HG03575 (cell line): Measurements from ENCODE around the gene DUT.

Experiments
- ATAC-seq: cut with Tn5 transposase; IDR thresholded peaks from one replicate; pipeline ENCODE4 v1.9.1; 2021; ENCODE audit not compliant: unreplicated experiment, insufficient number of reproducible peaks, low FRiP score; ENCODE audit errors: extremely low read depth

Gene DUT

DNA sequence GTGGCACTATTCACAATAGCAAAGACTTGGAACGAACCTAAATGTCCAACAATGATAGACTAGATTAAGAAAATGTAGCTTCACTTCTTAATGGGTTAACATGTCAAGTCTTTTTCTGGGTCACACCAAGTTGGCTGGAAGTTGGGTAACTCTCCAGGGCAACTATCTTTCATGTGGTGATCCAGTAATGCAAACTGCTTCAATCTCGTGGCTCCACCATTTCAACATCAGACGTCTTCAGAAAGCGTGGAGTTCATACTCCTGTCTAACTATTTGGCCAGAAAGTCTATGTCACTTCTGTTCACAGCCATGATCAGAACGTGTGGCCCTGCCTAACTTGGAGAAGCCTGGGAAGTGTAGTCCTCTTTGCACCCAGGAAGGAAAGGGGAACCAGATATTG lies 32.2 kb downstream of the DUT start:
- no peak for ATAC-seq

DNA sequence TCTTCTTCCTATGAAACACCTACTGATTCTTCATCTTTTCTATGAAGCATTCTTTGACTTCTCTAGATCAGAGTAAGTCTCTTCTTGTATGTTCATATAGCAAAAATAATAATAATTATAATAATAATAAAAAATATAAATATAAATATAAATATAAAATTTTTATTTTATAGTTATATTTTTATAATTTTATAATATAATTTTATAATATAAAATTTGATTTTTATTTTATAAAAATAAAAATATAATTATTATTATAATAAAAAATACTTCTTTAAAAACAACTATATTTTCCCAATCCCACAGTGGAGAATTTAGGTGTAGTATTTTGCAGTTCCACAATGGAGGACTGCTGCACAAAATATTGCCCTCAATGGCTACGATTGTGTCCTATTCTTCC lies 34.3 kb downstream of the DUT start:
- no peak for ATAC-seq

DNA sequence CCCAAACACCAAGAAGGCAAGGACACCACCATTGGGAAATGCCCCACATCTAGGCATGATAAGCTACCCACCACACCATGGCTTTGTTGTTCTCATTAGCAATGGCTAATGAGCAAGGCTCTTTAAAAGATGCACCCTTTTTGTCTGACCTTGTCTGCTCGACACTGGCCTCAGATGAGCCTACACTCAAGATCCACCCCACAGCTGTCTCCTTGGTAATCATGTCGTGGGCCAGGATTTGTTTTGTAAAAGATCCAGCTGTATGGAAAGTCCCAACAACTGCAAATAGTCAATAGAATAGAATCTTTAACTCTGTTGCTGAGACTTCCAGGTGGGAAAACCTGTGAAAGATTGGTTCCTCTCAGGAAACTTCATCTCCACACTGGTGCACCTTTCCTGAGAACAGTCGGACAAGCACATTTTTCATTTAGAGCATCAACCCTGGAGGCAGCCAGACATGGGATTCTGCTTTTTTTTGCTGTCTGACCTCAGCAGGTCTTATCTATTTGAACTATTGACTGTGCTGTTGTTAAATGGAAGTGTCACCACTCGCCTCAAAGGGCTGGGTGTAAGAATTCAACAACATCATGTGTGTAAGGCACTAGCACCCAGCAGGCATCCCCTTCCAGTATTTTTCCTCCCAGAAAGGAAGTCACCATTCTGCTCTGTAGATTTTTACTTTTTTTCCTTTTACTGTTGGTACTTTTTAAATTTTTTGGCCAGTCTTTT lies 35.5 kb downstream of the DUT start:
- no peak for ATAC-seq

DNA sequence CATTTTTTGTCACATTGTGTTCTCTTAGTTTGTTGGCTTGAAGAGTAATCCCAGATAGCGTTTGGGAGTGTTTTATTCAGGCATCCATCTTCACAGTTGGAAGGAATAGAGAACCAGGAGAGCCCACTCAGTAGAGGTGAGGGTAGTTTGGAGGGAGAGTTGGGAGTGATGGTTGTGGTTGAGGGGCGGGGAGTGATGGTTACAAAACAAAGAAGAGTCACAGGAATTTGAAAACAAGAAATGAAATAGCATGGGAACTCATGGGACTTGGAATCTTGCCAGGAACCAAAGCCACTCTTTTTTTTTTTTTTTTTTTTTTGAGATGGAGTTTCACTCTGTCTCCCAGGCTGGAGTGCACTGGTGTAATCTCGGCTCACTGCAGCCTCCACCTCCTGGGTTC lies 36.3 kb downstream of the DUT start:
- no peak for ATAC-seq

DNA sequence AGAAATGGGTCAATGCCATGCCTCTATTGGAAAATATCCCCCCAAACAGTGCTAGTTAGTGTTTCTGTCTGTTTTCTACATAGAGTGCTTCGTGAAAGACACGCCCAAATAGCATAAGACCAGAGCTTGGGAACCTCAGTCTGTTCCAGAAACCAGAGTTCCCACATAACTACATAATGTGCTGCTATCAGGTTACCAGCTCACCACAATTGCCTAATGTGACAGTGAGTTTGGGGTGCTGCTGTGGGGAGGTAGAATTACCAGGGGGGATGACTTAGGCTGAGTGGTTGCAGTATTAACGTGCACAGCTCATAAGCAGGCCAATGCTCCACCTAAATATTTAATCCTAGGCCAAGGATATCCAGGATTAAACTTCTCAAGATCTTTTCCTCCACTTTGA lies 39.2 kb downstream of the DUT start:
- no peak for ATAC-seq

DNA sequence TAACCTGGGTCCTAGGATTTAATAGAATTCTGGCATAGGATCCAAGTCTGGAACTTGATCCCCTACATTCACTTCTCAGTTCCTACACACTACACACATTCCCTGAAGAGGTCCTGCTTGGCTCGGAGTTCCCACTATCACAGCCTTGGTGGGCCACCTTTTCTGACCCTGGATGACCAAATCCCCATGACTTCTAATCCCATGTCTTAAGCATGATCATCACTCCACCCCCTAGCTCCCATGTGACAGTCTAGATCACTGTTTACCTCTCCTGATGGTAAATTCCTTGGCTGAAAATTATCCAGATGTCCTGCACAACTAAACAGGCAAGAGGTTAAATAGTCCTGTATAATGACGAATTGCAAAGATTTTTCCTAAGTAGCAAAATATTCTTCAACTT lies 40.3 kb downstream of the DUT start:
- ATAC-seq: no peak

DNA sequence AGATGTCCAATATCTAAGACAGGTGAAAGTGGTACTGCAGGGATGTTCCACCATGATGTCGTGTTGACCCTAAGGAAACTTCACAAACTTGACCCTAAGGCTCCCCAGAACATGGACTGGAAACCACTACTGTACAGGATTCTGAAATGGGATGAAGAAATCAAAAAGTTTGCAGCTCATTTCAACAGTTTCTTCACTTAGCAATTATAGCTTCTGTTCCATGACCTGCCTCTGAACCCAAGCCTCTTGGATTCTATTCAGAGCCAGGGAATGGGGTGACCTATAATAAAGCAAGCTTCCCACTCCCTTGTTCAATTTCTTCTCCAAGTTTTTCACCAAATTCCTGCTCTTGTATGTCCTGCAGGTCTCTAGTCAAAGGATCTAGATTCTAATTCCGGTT lies 40.7 kb downstream of the DUT start:
- no peak for ATAC-seq

DNA sequence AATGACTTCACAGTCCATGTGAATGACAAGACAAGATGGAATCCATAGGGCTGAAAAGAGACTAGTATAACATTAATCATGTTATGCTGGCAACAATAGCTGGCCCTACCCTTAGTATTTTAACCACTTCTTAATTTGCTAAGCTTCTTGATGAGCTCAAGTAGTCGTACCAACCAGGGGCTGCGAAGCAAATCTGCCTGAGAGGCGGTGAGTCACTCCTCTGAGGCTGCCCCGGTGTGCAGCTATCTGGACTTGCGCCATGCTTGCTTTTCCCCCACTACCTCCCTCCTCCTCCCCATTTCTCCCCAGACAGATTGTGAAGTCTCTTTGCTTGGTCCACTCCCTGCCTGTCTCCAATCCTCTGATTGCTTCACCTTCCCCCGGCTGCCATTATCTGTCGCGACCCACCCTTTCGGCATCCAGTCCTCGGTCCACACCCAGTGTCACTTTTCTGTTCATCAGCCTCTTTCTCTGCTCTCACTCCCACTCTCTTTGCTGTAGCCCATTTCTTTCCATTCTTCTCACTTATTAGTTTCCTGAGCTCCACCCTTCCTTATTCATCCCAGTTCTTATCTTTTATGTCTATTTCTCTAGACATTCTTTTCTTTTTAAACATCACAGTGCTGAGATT lies 42.7 kb downstream of the DUT start:
- ATAC-seq: no peak

DNA sequence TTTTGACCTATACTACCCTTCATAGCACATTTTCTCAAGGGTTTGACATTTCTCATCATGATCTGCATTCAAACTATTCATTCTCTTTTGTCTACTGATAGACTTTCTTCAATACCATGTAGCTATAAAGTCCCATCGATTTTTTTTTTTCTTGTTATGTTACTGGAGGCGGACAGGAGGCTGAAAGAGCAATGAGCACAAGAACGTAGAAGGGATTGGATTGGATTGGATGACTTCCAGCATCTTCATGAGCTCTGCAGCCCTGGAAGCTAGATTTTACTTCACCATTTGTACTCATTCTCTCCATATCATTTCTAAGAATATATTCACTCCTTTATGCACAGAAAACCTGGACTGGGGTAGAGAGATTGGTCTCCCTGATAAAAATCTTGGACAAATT lies 43.2 kb downstream of the DUT start:
- ATAC-seq: no peak

DNA sequence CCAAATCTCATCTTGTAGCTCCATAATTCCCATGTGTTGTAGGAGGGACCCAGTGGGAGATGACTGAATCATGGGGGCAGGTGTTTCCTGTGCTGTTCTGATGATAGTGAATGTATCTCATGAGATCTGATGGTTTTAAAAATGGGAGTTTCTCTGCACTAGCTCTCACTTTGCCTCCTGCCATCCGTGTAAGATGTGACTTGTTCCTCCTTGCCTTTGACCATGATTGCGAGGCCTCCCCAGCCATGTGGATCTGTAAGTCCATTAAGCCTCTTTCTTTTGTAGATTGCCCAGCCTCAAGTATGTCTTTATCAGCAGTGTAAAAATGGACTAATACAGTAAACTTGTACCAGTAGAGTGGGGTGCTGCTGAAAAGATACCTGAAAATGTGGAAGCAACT lies 44.5 kb downstream of the DUT start:
- ATAC-seq: no peak

DNA sequence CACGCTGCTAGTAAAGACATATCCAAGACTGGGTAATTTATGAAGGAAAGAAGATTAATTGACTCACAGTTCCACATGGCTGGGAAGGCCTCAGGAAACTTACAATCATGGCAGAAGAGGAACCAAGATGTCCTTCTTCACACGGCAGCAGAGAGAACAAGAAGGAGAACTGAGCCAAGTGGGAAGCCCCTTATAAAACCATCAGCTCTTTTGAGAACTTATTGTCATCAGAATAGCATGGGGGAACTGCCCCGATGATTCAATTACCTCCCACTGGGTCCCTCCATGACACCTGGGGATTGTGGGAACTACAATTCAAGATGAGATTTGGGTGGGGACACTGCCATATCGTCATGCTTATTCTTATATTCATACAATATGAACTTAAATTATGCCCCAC lies 49.0 kb downstream of the DUT start:
- ATAC-seq: no peak

DNA sequence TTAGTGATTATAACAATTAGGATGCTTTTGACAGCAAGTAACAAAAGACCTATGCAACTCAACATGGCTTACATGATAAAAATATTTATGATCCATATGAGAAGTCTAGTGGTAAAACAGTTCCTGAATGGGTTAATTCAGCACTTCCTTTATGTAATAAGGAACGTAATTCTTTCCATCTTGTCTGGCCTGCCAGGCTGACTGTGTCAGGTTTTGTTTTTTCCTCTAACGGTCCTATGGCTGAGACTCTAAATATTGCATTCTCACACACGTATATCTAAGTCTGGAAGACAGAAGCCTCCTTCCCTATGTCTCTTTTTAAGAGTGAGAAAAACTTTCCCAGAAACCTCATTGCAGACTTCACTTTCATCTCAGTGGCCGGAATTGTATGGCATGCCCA lies 50.6 kb downstream of the DUT start:
- ATAC-seq: no peak

DNA sequence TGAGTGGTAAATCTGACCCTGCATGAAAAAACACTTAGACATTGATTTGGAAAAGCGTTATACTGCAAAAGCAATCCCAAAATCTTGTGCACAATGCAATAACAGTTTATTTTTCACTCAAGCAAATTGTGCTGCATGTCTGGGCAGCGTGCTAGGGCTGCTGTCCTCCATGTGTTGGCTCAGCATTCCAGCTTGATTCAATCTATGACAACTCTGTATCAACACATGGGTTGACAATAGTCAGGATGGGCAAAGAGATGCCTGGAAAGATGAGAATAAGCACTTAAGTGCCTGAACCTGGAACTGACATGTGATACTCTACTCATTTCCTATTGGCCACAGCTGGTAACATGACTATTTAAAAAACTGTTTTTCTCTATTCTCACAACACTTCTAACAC lies 51.8 kb downstream of the DUT start:
- ATAC-seq: no peak

DNA sequence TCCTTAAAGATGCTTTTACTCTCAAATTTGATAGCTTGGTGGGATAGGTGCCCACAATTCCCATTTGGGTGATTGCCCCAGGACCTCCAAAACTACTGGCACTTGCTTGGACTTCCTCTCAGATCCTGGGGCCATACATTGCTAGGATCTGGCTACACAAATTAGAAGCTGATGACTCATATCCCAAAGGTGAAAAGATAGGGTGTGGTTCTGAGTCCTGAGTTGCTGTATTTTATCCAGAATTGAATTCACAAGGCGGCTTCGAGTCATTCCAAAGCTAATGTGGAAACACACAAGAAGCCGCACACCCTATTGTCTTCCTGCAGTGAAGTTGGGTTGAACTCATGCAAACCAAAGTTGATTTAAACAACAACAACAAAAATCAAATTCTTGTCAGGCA lies 53.4 kb downstream of the DUT start:
- no peak for ATAC-seq

DNA sequence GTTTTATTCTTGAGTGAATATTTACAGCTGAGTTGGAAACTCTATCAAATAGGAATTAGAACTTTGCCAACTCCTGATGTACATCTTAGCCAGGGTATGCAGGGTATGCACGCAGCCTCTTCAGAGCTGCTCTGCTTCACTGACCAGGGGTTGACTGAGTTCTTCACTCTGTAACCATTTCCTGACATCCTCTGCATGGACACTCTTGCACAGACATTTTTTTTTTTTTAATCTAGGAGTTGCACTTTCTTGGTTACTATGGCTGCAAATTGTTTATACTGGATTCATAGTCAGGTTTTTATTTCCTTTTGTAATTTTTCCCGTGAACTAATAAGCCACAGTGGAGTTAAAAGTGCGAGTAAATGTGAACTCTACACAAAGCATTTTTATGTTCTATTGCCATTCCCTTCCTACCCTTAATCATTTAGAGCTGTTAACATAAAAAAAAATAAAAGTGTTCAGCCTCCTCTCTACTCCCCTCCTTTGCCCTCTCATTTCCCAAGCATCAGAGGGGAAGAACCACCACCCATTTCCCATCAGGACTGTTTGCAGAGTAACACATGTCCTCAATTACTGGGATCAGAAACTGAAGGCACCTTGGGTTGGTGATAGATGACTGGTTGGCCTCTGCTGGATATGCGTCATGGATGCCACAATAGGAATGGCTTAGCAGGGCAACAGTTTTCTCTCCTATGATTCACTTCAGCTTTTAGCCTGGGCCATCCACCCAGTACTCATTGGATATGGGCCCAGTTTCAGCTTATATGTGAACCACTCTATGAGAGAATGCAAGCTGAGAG lies 54.0 kb downstream of the DUT start:
- no peak for ATAC-seq

DNA sequence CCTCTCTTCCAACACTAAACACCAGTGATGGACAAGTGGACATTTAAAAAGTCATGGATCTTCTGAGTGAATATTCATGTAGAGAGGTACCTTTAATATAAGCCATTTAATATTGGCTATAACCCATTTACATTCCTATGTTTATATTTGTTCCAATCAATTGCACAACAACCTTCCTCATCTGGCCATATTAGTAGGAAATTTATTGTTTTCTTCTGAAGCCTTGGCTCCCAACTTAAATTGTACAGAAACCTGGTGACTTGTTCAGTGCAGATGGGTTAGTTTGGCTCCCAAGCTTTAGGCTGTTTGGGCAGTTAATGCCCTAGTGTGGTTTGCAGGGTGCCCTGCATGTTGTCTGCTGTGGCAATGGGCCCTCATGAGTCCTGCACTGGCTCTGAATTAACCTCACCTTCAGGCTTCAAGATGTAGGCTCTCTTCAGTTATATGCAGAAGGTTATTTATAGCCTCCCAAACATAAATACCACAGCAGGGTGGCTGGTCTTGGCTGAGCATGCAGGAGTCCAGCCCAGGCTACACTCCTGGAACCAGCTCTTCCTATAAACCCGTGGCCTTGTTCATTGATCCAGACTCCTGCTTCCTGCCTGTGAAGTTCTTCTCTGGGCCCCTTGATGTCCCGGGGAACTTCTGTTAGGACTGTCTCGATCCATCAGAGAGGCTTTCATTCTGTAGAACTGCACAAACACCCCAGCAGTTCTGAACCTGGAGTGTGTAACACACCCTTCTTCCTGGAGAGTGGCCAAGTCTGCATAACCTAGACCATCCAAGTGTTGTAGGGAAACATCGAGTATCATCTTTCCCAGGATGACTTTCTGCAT lies 57.0 kb downstream of the DUT start:
- ATAC-seq: no peak

DNA sequence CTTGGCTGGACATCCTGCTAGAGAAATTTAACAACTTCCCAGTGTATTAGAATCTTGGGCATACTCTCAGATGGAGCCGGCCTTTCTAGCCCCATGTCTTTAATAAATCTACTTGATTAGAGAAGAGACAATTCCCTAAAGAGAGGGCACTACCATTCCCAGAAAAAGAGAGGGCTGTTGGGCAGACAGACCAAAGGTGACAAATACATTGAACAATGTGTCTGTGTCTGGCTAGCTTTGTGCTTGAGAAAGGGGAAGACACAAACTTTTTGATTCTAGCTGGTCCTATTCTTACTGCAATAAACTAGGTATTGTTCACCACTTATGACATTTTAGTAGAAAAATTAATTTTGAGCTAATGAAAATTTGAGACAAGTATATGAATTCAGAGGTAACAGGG lies 57.7 kb downstream of the DUT start:
- no peak for ATAC-seq

DNA sequence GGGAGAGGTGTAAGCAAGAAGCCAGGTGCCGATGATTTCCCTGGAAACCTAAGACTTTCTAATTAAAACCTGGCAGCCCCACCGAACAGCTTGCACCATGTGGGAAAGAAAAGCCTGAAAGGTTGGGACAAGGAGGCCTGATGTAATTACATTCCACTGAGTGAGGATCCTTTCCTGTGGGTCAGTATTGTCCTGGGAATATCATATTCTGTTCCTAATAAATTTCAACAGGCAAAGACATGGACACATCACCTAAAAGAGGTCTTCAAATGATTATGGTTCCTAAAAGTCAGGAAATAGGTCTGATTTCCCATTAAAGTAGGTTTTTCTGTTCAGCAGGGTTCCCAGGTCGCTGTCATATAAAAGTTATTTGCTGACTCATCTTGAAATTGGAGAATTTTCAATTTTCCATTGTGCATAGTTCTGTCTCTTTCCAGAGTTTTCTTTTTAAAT lies 58.5 kb downstream of the DUT start:
- ATAC-seq: no peak

DNA sequence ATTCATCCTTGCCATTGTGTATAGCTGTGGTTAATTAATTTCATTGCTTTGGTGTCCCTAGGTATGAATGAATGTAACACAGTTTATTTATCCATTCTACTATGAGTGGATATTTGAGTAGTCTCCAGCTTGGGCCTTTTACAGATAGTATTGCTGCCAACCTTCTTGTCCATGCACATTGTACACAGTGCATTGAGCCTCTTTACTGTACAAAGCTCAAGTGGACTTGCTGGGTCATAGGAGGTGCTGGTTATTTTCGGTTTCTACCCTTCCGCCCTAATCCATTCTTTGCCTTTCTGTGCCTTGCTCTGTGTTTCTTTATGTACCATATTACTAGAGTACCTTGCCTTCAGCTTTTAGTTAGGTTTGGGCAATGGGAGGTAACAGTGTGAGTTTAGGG lies 60.7 kb downstream of the DUT start:
- ATAC-seq: no peak
